B cell (primary cell): ENCODE data around the gene PUM2. TPM values are rescaled to one million over a fixed set of nuclear protein-coding genes. Genes with fewer than 3 reads are reported as not detected.

Experiments used
- ATAC-seq: fragments of 200-7000 bp; cut with Tn5 transposase; one replicate; pipeline ENCODE4 v1.10.0; 2021; ENCODE audit warnings: low read depth, mild to moderate bottlenecking, moderate number of reproducible peaks, moderate library complexity
- CTCF ChIA-PET: fragments of 350-600 bp; sonication (Branson Sonifier 250); formaldehyde crosslinking; loops from one replicate; lab custom pipeline; 2021; ENCODE audit warnings: antibody characterized with exemption, inconsistent platforms; lab: Charles Lee
- POLR2A ChIA-PET: fragments of 350-600 bp; sonication (Branson Sonifier 250); formaldehyde crosslinking; loops from one replicate; lab custom pipeline; 2021; ENCODE audit warnings: antibody characterized with exemption; lab: Charles Lee
- DNase-seq: peaks from one replicate; pipeline ENCODE4 v3.0.0; 2013
- H2AFZ ChIP-seq: 2 replicates; pipeline ENCODE4 v1.6.1; 2012; ENCODE audit warnings: mild to moderate bottlenecking, low read depth, low read length; ENCODE audit not compliant: insufficient read depth, poor library complexity, severe bottlenecking
- H3K27ac ChIP-seq, 2 donors: 1 replicate in 1 of 2; 2 replicates in 1 of 2; pipeline ENCODE4 v1.5.1; 2012 to 2013; ENCODE audit warnings: low read length in 2 of 2, mild to moderate bottlenecking in 2 of 2, moderate library complexity in 1 of 2
- H3K27me3 ChIP-seq, 4 experiments: fragments of 200-600 bp in 1 of 4; sonication (generic) in 1 of 4; replicated peaks in 1 of 4; 1 replicate in 2 of 4; 2 replicates in 2 of 4; pipeline versions ENCODE4 v1.6.1 to v1.7.0; 2013 to 2016; ENCODE audit warnings: low read length in 3 of 4, mild to moderate bottlenecking in 2 of 4, mixed read lengths in 1 of 4, moderate library complexity in 1 of 4; ENCODE audit not compliant: insufficient read depth in 4 of 4, control insufficient read depth in 3 of 4; ENCODE audit errors: control extremely low read depth in 1 of 4
- H3K36me3 ChIP-seq, 2 experiments: replicated peaks in 1 of 2; 1 replicate in 1 of 2; 2 replicates in 1 of 2; pipeline versions ENCODE4 v1.6.1 to v1.7.1; 2013; ENCODE audit warnings: low read length in 1 of 2; ENCODE audit not compliant: insufficient read depth in 2 of 2, control insufficient read depth in 1 of 2; ENCODE audit errors: control extremely low read depth in 1 of 2, extremely low read depth in 1 of 2
- H3K4me1 ChIP-seq, 2 donors: fragments of 200-600 bp in 1 of 2; sonication (generic) in 1 of 2; 1 replicate in 1 of 2; 2 replicates in 1 of 2; pipeline versions ENCODE4 v1.5.1 to v1.6.1; 2013 to 2017; ENCODE audit warnings: low read length in 2 of 2; ENCODE audit not compliant: control insufficient read depth in 2 of 2, insufficient read depth in 2 of 2
- H3K4me2 ChIP-seq: replicated peaks from 2 replicates; pipeline ENCODE3; 2012; ENCODE audit warnings: mild to moderate bottlenecking, low read depth, low read length; ENCODE audit not compliant: poor library complexity, severe bottlenecking
- H3K4me3 ChIP-seq, 5 experiments: fragments of 200-600 bp in 1 of 5; sonication (generic) in 1 of 5; 1 replicate in 3 of 5; 2 replicates in 2 of 5; pipeline versions ENCODE4 v1.5.1 to v1.7.0; 2011 to 2016; ENCODE audit warnings: low read length in 4 of 5, mild to moderate bottlenecking in 4 of 5, low read depth in 2 of 5, control low read depth in 1 of 5, moderate library complexity in 1 of 5; ENCODE audit not compliant: insufficient read depth in 1 of 5; ENCODE audit errors: control extremely low read depth in 1 of 5, extremely low read depth in 1 of 5
- H3K79me2 ChIP-seq: fragments of 200-600 bp; sonication (generic); one replicate; pipeline ENCODE4 v1.6.0; 2016; ENCODE audit warnings: low read length; ENCODE audit not compliant: control insufficient read depth, insufficient read depth
- H3K9ac ChIP-seq: fragments of 200-600 bp; sonication (generic); 2 replicates; pipeline ENCODE4 v1.6.1; 2017; ENCODE audit warnings: mild to moderate bottlenecking, low read length, moderate library complexity
- H3K9me3 ChIP-seq, 3 donors: one replicate each; pipeline versions ENCODE4 v1.6.1 to v1.7.1; 2013; ENCODE audit warnings: low read length in 2 of 3; ENCODE audit not compliant: control insufficient read depth in 2 of 3, insufficient read depth in 1 of 3; ENCODE audit errors: control extremely low read depth in 1 of 3
- H4K20me1 ChIP-seq: 2 replicates; pipeline ENCODE4 v1.6.0; 2012; ENCODE audit warnings: mild to moderate bottlenecking, low read length; ENCODE audit not compliant: insufficient read depth, control insufficient read depth, poor library complexity, severe bottlenecking
- H3K27ac Mint-ChIP-seq: one replicate; pipeline ENCODE4 v1.8.0; 2021; ENCODE audit warnings: mixed read lengths
- H3K27me3 Mint-ChIP-seq: one replicate; pipeline ENCODE4 v1.8.0; 2021; ENCODE audit warnings: mixed read lengths
- H3K4me1 Mint-ChIP-seq: one replicate; pipeline ENCODE4 v1.8.0; 2021; ENCODE audit warnings: mixed read lengths
- H3K4me3 Mint-ChIP-seq: one replicate; pipeline ENCODE4 v1.8.0; 2021; ENCODE audit warnings: mixed read lengths
- H3K9me3 Mint-ChIP-seq: one replicate; pipeline ENCODE4 v1.8.0; 2022; ENCODE audit warnings: mixed read lengths; ENCODE audit not compliant: insufficient read depth
- CTCF ChIP-seq: fragments of 200-600 bp; IDR thresholded peaks from one replicate; pipeline ENCODE4 v1.8.0; 2022; ENCODE audit warnings: antibody characterized with exemption, mild to moderate bottlenecking
- EZH2 ChIP-seq: IDR thresholded peaks from 2 replicates; pipeline ENCODE4 v1.6.1; 2012; ENCODE audit warnings: borderline replicate concordance, low read depth, mild to moderate bottlenecking, moderate library complexity, low read length; ENCODE audit not compliant: insufficient read depth, poor library complexity, severe bottlenecking
- WGBS: methylation state at CpG from one replicate; pipeline ENCODE4 v1.1.5; 2013; ENCODE audit warnings: missing lambda C conversion rate; ENCODE audit not compliant: insufficient coverage; 5-methylcytosine and 5-hydroxymethylcytosine counted together
- intact Hi-C: fragments of 100-400 bp; cut with micrococcal nuclease; formaldehyde crosslinking; loops from one replicate; pipeline ENCODE4 v1.10.0; 2022
- polyA plus RNA-seq: library from polyadenylated mRNA; depleted of rRNA; stranded (reverse); fragments of >200 nt; gene quantifications from 2 replicates; pipeline ENCODE4 v1.2.3, GENCODE V29; 2012
- total RNA-seq, 2 donors: library from RNA; stranded (reverse); fragments of 120-200 nt in 1 of 2; gene quantifications; 1 replicate in 1 of 2; 2 replicates in 1 of 2; pipeline versions ENCODE4 v1.2.3 to v1.2.4, GENCODE V29; 2013 to 2022

The PUM2 gene
- total and polyA plus RNA-seq, 2 donors (not counting 1 experiment from before 2014, with no cell fraction given): 21.1 to 151 TPM

GRCh38 chr2:20370191-20370590 is 19.5 kb upstream of the PUM2 start:
- intact Hi-C loops: no loop called here
- WGBS: 100% methylated on average over 4 of the region's 5 CpGs
- no peak overlapping the region for H2AFZ ChIP-seq

DNA sequence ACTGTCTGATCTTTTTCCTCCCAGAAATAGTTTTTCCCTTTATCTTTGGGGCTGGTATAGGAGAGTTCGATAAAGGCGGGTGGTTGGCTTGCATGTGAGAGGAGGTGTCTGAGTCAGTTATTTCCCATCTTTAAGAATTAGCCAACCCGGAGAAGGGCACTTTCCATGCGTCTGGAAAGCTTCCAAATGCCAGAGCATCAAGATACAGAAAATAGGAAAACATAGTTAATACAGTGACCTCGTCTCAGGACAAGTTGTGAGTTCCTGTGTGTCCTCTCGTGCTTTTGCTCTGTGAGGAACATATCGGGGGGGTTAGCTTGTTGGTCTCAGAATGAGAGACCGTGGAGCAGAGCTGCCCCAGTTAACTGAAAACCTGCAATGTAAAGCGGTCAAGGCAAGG is 18.7 kb upstream of the PUM2 start:
- Histone ChIP-seq H4K20me1 (no peaks in the 10 kb centered on the region), H3K4me2 (no peak overlapping the region), H3K4me1 (no peaks in the 10 kb centered on the region), H3K9me3 (peaks cover 0 to 8% (median 3%) of the 10 kb centered on the region in 3 donors), H3K36me3 (no peaks in the 10 kb centered on the region), H3K27ac (no peak overlapping the region), H3K79me2 (no peaks in the 10 kb centered on the region), H3K9ac (no peak overlapping the region), H3K27me3 (peaks cover 0 to 11% (median 0%) of the 10 kb centered on the region in 4 experiments), H2AFZ (no peak overlapping the region), H3K4me3 (no peak overlapping the region)
- no peak for ATAC-seq
- TF ChIP-seq CTCF (no peak), EZH2 (no peak)
- H3K27me3 Mint-ChIP-seq: peaks cover 37% of the 10 kb centered on the region
- CTCF ChIA-PET: no interaction called here
- no peak overlapping the region for H3K27ac Mint-ChIP-seq
- intact Hi-C loops: no loop called here
- peaks cover 7% of the 10 kb centered on the region for H3K9me3 Mint-ChIP-seq
- H3K4me3 Mint-ChIP-seq: no peak overlapping the region
- DNase-seq: no peak
- H3K4me1 Mint-ChIP-seq: no peaks in the 10 kb centered on the region
- POLR2A ChIA-PET: no interaction called here
- WGBS: 89% methylated on average over 7 of the region's 9 CpGs

More at GRCh38 chr2:20370191-20370590, 19.5 kb upstream of the PUM2 start:
- Histone ChIP-seq H4K20me1 (no peaks in the 10 kb centered on the region), H3K27me3 (peaks cover 0 to 10% (median 0%) of the 10 kb centered on the region in 4 experiments), H3K9me3 (peaks cover 0 to 8% (median 3%) of the 10 kb centered on the region in 3 donors), H3K9ac (no peak overlapping the region), H3K4me2 (no peak overlapping the region), H3K4me3 (no peak overlapping the region), H3K4me1 (no peaks in the 10 kb centered on the region), H3K36me3 (no peaks in the 10 kb centered on the region), H3K27ac (no peak overlapping the region), H3K79me2 (no peaks in the 10 kb centered on the region)
- ChIA-PET CTCF (interaction anchor here (1.0 kb wide), 1 partner anchor 272 kb away, joined by 3 read pairs; no protein-coding TSS in a partner anchor), POLR2A (no interaction called here)
- Mint-ChIP-seq H3K4me1 (no peaks in the 10 kb centered on the region), H3K9me3 (peaks cover 7% of the 10 kb centered on the region), H3K4me3 (no peak overlapping the region), H3K27me3 (peaks cover 37% of the 10 kb centered on the region), H3K27ac (no peak overlapping the region)
- DNase-seq: no peak
- ATAC-seq: no peak
- TF ChIP-seq CTCF (no peak), EZH2 (no peak)
